Measurements from ENCODE around the gene ENPEP.

Gene ENPEP

GRCh38 chr4:110487873-110488272 lies 11.9 kb downstream of the ENPEP start:
- Mint-ChIP-seq H3K27ac (peak overlapping the region; percentile 45 to 97 (median 95)), H3K4me1 (peaks cover 48% of the 10 kb centered on the region)
- no peak for TF ChIP-seq CTCF (IDR thresholded peaks at IDR 0.05; ENCODE audit: unreplicated experiment in 3 of 3)

GRCh38 chr4:110489901-110490508 lies 14.1 kb downstream of the ENPEP start:
- H3K36me3 Mint-ChIP-seq (ENCODE audit: low read depth): peaks cover 29% of the 10 kb centered on the region
- peak overlapping the region in 2 of 3 experiments; percentile 80 to 97 for H3K27ac Mint-ChIP-seq
- peaks cover 44% of the 10 kb centered on the region for H3K4me1 Mint-ChIP-seq
- H3K9me3 Mint-ChIP-seq: no peaks in the 10 kb centered on the region
- peak overlapping the region in 1 of 3 experiments; percentile 19 for H3K4me3 Mint-ChIP-seq
- TF ChIP-seq CTCF (IDR thresholded peaks at IDR 0.05; ENCODE audit: unreplicated experiment in 3 of 3): no peak
- H3K27me3 Mint-ChIP-seq (ENCODE audit: low read depth): no peaks in the 10 kb centered on the region

More at GRCh38 chr4:110487873-110488272, 11.9 kb downstream of the ENPEP start:
- H3K4me3 Mint-ChIP-seq: peak overlapping the region in 1 of 3 experiments; percentile 14
- peaks cover 21% of the 10 kb centered on the region for H3K36me3 Mint-ChIP-seq (ENCODE audit: low read depth)
- no peaks in the 10 kb centered on the region for H3K27me3 Mint-ChIP-seq (ENCODE audit: low read depth)
- H3K9me3 Mint-ChIP-seq: no peaks in the 10 kb centered on the region

GRCh38 chr4:110492522-110492921 lies 16.6 kb downstream of the ENPEP start:
- Mint-ChIP-seq H3K9me3 (no peaks in the 10 kb centered on the region), H3K4me3 (no peak overlapping the region), H3K4me1 (peaks cover 25% of the 10 kb centered on the region), H3K27me3 (ENCODE audit: low read depth) (no peaks in the 10 kb centered on the region), H3K36me3 (ENCODE audit: low read depth) (peaks cover 29% of the 10 kb centered on the region), H3K27ac (no peak overlapping the region)
- no peak for TF ChIP-seq CTCF (IDR thresholded peaks at IDR 0.05; ENCODE audit: unreplicated experiment in 3 of 3)

- Mint-ChIP-seq H3K4me3 (no peak overlapping the region), H3K4me1 (peaks cover 17% of the 10 kb centered on the region), H3K27me3 (ENCODE audit: low read depth) (no peaks in the 10 kb centered on the region), H3K36me3 (ENCODE audit: low read depth) (peaks cover 29% of the 10 kb centered on the region), H3K27ac (peak overlapping the region; percentile 4 to 60 (median 45)), H3K9me3 (no peaks in the 10 kb centered on the region)
- no peak for TF ChIP-seq CTCF (IDR thresholded peaks at IDR 0.05; ENCODE audit: unreplicated experiment in 3 of 3)
Observed at GRCh38 chr4:110493520-110493919, 17.6 kb downstream of the ENPEP start.

- Mint-ChIP-seq H3K27me3 (ENCODE audit: low read depth) (no peaks in the 10 kb centered on the region), H3K4me1 (peaks cover 10% of the 10 kb centered on the region), H3K9me3 (peaks cover 14% of the 10 kb centered on the region), H3K4me3 (no peak overlapping the region), H3K27ac (no peak overlapping the region), H3K36me3 (ENCODE audit: low read depth) (peaks cover 45% of the 10 kb centered on the region)
- no peak for TF ChIP-seq CTCF (IDR thresholded peaks at IDR 0.05; ENCODE audit: unreplicated experiment in 3 of 3)
Observed at GRCh38 chr4:110498420-110498819, 22.5 kb downstream of the ENPEP start.

GRCh38 chr4:110499126-110499525 lies 23.2 kb downstream of the ENPEP start:
- H3K9me3 Mint-ChIP-seq: peaks cover 19% of the 10 kb centered on the region
- no peak overlapping the region for H3K4me3 Mint-ChIP-seq
- H3K27ac Mint-ChIP-seq: no peak overlapping the region
- H3K36me3 Mint-ChIP-seq (ENCODE audit: low read depth): peaks cover 48% of the 10 kb centered on the region
- H3K4me1 Mint-ChIP-seq: peaks cover 12% of the 10 kb centered on the region
- no peak for TF ChIP-seq CTCF (IDR thresholded peaks at IDR 0.05; ENCODE audit: unreplicated experiment in 3 of 3)
- H3K27me3 Mint-ChIP-seq (ENCODE audit: low read depth): no peaks in the 10 kb centered on the region

Measured in nephron (organoid).